Measurements from ENCODE around the gene NCKAP5.
"Not testable (repeated sequence)": the region's sequence is repeated elsewhere in the genome, so short reads cannot be mapped to it uniquely, and the experiment has no call there.

The NCKAP5 gene

GRCh38 chr2:133496501-133497269, 71.6 kb downstream of the NCKAP5 start:
- DNase-seq = no peak

GRCh38 chr2:133495226-133495625, 73.0 kb downstream of the NCKAP5 start:
- no peak for DNase-seq

- DNase-seq = no peak
Measured at GRCh38 chr2:133492719-133493380, 75.4 kb downstream of the NCKAP5 start.

- DNase-seq = no peak
Measured at GRCh38 chr2:133490411-133490980, 77.8 kb downstream of the NCKAP5 start.

- no peak for DNase-seq
Measured at GRCh38 chr2:133489641-133490410, 78.4 kb downstream of the NCKAP5 start.

- no peak for DNase-seq
Measured at GRCh38 chr2:133489146-133489545, 79.1 kb downstream of the NCKAP5 start.

GRCh38 chr2:133486771-133487191, 81.5 kb downstream of the NCKAP5 start:
- DNase-seq = no peak

GRCh38 chr2:133485868-133486267, 82.4 kb downstream of the NCKAP5 start:
- DNase-seq = no peak

GRCh38 chr2:133484784-133485183, 83.5 kb downstream of the NCKAP5 start:
- DNase-seq = no peak

GRCh38 chr2:133484106-133484505, 84.2 kb downstream of the NCKAP5 start:
- DNase-seq = no peak

GRCh38 chr2:133483181-133483580, 85.1 kb downstream of the NCKAP5 start:
- DNase-seq = no peak

- no peak for DNase-seq
Measured at GRCh38 chr2:133480707-133481429, 87.4 kb downstream of the NCKAP5 start.

GRCh38 chr2:133477616-133477990, 90.7 kb downstream of the NCKAP5 start:
- no peak for DNase-seq

- no peak for DNase-seq
Measured at GRCh38 chr2:133476931-133477615, 91.2 kb downstream of the NCKAP5 start.

GRCh38 chr2:133476286-133476685, 92.0 kb downstream of the NCKAP5 start:
- DNase-seq = no peak

GRCh38 chr2:133475610-133476009, 92.7 kb downstream of the NCKAP5 start:
- DNase-seq = no peak

GRCh38 chr2:133470446-133470845, 97.8 kb downstream of the NCKAP5 start:
- DNase-seq = not testable (repeated sequence)

- no peak for DNase-seq
Measured at GRCh38 chr2:133462811-133463210, 105.5 kb downstream of the NCKAP5 start.

GRCh38 chr2:133461484-133461883, 106.8 kb downstream of the NCKAP5 start:
- DNase-seq = no peak

- no peak for DNase-seq
Measured at GRCh38 chr2:133459590-133459989, 108.7 kb downstream of the NCKAP5 start.

GRCh38 chr2:133458280-133458679, 110.0 kb downstream of the NCKAP5 start:
- no peak for DNase-seq

- DNase-seq = no peak
Measured at GRCh38 chr2:133457861-133458260, 110.4 kb downstream of the NCKAP5 start.
